Measurements from ENCODE around the gene PDK2. TPM values are rescaled to one million over a fixed set of nuclear protein-coding genes. Genes with fewer than 3 reads are reported as not detected.
"Not testable (repeated sequence)": the region's sequence is repeated elsewhere in the genome, so short reads cannot be mapped to it uniquely, and the experiment has no call there.

Gene PDK2
- total and polyA plus RNA-seq, 9 of the 15 experiments (the other 6 are each of a cell fraction or from before 2014, with no cell fraction given): 0.03 to 2.5 (median 1.4) TPM

DNA sequence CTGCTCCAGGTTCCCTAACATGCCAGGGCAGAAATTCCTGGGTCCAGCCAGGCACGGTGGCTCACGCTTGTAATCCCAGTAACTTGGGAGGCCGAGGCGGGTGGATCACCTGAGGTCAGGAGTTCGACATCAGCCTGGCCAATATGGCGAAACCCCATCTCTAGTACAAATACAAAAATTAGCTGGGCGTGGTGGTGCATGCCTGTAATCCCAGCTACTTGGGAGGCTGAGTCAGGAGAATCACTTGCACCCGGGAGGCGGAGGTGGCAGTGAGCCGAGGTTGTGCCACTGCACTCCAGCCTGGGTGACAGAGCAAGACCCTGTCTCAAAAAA is 33.5 kb upstream of the PDK2 start:
- H3K4me3 ChIP-seq; FAIRE-seq; H3K9me1 ChIP-seq (ENCODE audit: control insufficient read depth, insufficient read depth, low read length); intact Hi-C loops (cut with micrococcal nuclease); BruUV-seq (replicated peaks); H3K9ac ChIP-seq (ENCODE audit: insufficient read depth in 1 of 2, low read depth in 2 of 2, low read length in 2 of 2); H3K4me2 ChIP-seq (ENCODE audit: insufficient read depth, low read length); H2AFZ ChIP-seq (ENCODE audit: low read depth, low read length); H3K79me2 ChIP-seq (ENCODE audit: control insufficient read depth, insufficient read depth, low read length); H3K9me3 ChIP-seq (replicated peaks; ENCODE audit: control insufficient read depth, insufficient read depth, low read depth, low read length); CTCF ChIA-PET (ENCODE audit: low intra/inter-chr PET ratio); H3K27ac ChIP-seq (ENCODE audit: extremely low read depth, low read depth, low read length); DNase-seq (ENCODE audit: extremely low read depth in 1 of 4, low spot score in 3 of 4); in situ Hi-C loops (cut with MboI); H4K20me1 ChIP-seq (replicated peaks; ENCODE audit: control insufficient read depth, insufficient read depth, low read length); ATAC-seq; H3K36me3 ChIP-seq (ENCODE audit: control insufficient read depth, insufficient read depth, low read length); H3K4me1 ChIP-seq (replicated peaks in 1 of 2; ENCODE audit: control insufficient read depth in 2 of 2, insufficient read depth in 2 of 2, low read length in 2 of 2): not testable (repeated sequence)
- H3K27me3 ChIP-seq (ENCODE audit: control insufficient read depth in 2 of 2, insufficient read depth in 2 of 2, low read length in 2 of 2): peaks cover 13 to 45% of the 10 kb centered on the region in 2 experiments
- 6% methylated on average over 10 of the region's 10 CpGs for WGBS (ENCODE audit: insufficient coverage, low coverage, missing lambda C conversion rate)
- POLR2A ChIA-PET: interaction anchor here (0.8 to 1.6 kb wide), 3 partner anchors 9 to 11 kb away, joined by 3 to 6 read pairs (median 4); no protein-coding TSS in a partner anchor

DNA sequence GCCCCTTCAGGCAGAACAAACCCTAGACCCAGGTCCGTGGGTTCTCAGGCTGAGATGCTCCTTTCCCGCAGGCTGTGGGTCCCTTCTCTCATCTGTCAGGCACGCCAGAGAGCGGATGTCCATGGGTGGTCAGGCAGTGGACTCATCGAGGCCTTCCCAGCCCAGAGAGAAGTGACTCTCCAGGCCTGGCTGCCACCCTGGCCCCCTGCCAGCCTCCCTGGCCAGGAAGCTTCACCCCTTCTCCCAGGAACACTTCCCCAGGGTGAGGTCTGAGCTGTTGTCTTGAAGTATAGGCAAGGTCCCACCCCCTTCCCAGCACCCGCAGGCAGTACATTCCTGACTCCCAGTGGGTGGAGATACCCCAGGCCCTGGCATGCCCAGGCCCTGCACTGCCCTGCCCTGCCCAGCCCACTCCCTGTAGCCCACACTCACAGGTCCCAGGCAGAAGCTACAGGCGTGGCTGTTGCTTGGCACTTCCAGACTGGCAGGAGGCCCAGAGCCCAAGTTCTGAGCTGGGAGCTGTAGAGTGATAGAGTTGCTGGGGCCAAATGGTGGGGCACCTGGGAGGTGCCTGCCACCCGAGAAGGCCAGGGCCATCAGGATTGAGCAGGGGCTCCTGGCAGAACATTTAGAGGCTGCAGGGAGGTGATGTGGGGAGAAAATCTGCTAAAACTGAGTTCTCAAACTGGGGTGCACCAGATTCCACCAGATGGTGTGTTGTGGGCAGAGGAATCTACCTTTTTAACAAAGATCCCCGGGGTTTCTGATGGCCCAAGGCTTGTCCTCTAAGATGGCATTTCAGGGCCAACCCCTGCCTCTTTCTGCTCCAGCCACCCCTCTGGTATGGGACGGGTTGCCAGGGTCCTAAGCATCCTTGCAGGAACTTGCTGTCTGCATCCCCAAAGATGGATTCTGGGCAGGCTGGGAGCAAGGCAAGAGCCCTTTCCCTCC is 32.6 kb upstream of the PDK2 start:
- under 1% methylated on average over 10 of the region's 10 CpGs for WGBS (ENCODE audit: insufficient coverage, low coverage, missing lambda C conversion rate)
- in situ Hi-C loops (cut with MboI): no loop called here
- TF ChIP-seq HMG20B (CRISPR knock-in tag; IDR thresholded peaks at IDR 0.05) (no peak), SIN3A (IDR thresholded peaks at IDR 0.05; ENCODE audit: borderline replicate concordance in 2 of 2, control insufficient read depth in 1 of 2, low read depth in 2 of 2, low read length in 2 of 2) (no peak), PHTF2 (CRISPR knock-in tag; IDR thresholded peaks at IDR 0.05) (no peak), RBM25 (IDR thresholded peaks at IDR 0.05; ENCODE audit: low read depth, low read length, severe bottlenecking) (no peak), ZNF766 (CRISPR knock-in tag; conservative IDR thresholded peaks at IDR 0.05) (no peak), ZNF431 (CRISPR knock-in tag; IDR thresholded peaks at IDR 0.05) (no peak), FOXM1 (IDR thresholded peaks at IDR 0.05; ENCODE audit: low read depth) (no peak), FOXM1 (CRISPR knock-in tag; IDR thresholded peaks at IDR 0.05; ENCODE audit: low read depth) (no peak), POLR2A (conservative IDR thresholded peaks at IDR 0.05) (no peak), NBN (IDR thresholded peaks at IDR 0.05; ENCODE audit: low read depth) (no peak), RFX1 (IDR thresholded peaks at IDR 0.05) (no peak), SRSF9 (IDR thresholded peaks at IDR 0.05; ENCODE audit: borderline replicate concordance, low read depth, low read length) (no peak), KAT2B (IDR thresholded peaks at IDR 0.05; ENCODE audit: low read depth, low read length) (no peak)
- TF ChIP-seq, protein P1, sequence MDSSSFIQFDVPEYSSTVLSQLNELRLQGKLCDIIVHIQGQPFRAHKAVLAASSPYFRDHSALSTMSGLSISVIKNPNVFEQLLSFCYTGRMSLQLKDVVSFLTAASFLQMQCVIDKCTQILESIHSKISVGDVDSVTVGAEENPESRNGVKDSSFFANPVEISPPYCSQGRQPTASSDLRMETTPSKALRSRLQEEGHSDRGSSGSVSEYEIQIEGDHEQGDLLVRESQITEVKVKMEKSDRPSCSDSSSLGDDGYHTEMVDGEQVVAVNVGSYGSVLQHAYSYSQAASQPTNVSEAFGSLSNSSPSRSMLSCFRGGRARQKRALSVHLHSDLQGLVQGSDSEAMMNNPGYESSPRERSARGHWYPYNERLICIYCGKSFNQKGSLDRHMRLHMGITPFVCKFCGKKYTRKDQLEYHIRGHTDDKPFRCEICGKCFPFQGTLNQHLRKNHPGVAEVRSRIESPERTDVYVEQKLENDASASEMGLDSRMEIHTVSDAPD (CRISPR knock-in tag; IDR thresholded peaks at IDR 0.05): no peak

More for the DNA sequence above, 32.6 kb upstream of the PDK2 start:
- Histone ChIP-seq H3K36me3 (ENCODE audit: control insufficient read depth, insufficient read depth, low read length) (no peaks in the 10 kb centered on the region), H4K20me1 (replicated peaks; ENCODE audit: control insufficient read depth, insufficient read depth, low read length) (peaks cover 3% of the 10 kb centered on the region; the same call in 1 of the 2 replicates), H3K9ac (ENCODE audit: insufficient read depth in 1 of 2, low read depth in 2 of 2, low read length in 2 of 2) (no peak overlapping the region), H3K4me3 (no peak overlapping the region), H3K9me3 (replicated peaks; ENCODE audit: control insufficient read depth, insufficient read depth, low read depth, low read length) (no peaks in the 10 kb centered on the region), H3K4me2 (ENCODE audit: insufficient read depth, low read length) (no peak overlapping the region), H3K27me3 (ENCODE audit: control insufficient read depth in 2 of 2, insufficient read depth in 2 of 2, low read length in 2 of 2) (peaks cover 6 to 36% of the 10 kb centered on the region in 2 experiments), H3K4me1 (replicated peaks in 1 of 2; ENCODE audit: control insufficient read depth in 2 of 2, insufficient read depth in 2 of 2, low read length in 2 of 2) (peaks cover 0 to 4% of the 10 kb centered on the region in 2 experiments; a peak in 1 of 5 replicates), H2AFZ (ENCODE audit: low read depth, low read length) (no peak overlapping the region), H3K79me2 (ENCODE audit: control insufficient read depth, insufficient read depth, low read length) (no peaks in the 10 kb centered on the region), H3K9me1 (ENCODE audit: control insufficient read depth, insufficient read depth, low read length) (no peaks in the 10 kb centered on the region), H3K27ac (ENCODE audit: extremely low read depth, low read depth, low read length) (no peak overlapping the region)
- ATAC-seq (no peak), FAIRE-seq (no peak), DNase-seq (ENCODE audit: extremely low read depth in 1 of 4, low spot score in 3 of 4) (no peak)
- intact Hi-C loops (cut with micrococcal nuclease): no loop called here
- CTCF ChIA-PET (ENCODE audit: low intra/inter-chr PET ratio): interaction anchor here (0.7 kb wide), 1 partner anchor 630 kb away, joined by 3 read pairs; no protein-coding TSS in a partner anchor
- POLR2A ChIA-PET: interaction anchor here (0.6 to 1.6 kb wide), 4 partner anchors 8 to 417 kb away, joined by 3 to 6 read pairs (median 3); no protein-coding TSS in a partner anchor
- BruUV-seq (replicated peaks): no TSS peak

Measured in K562 (cell line).